ENCODE measurements around the gene SKP1. TPM values are rescaled to one million over a fixed set of nuclear protein-coding genes. Genes with fewer than 3 reads are reported as not detected.

The SKP1 gene
- polyA plus RNA-seq, 1 of the 3 experiments (the other 2 are of a cell fraction), result 407 TPM

DNA sequence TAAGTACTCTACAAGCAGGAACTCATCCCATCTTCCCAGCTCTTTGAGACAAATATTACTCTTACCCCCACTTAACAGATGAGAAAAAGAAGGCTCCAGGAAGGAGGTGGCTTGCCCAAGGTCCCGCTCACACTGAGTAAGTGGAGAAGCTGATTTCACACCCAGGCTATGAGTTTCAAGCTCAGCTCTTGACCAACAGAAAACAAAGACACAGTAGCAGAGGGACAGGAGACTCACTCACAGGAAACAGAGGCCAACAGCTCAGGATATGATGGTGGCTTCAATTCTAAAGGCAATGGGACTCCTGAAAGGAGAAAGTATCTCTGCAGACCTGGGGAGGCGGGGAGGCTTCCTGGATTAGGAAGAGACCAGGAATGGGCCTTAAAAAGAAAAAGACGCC is 69.0 kb downstream of the SKP1 start:
- Histone ChIP-seq H4K20me1 (ENCODE audit: insufficient read depth) (no peaks in the 10 kb centered on the region), H2AFZ (ENCODE audit: low read depth) (no peak overlapping the region), H3K79me2 (ENCODE audit: insufficient read depth) (no peaks in the 10 kb centered on the region), H3K4me3 (ENCODE audit: low read depth in 2 of 2, low read length in 1 of 2) (no peak overlapping the region), H3K27me3 (ENCODE audit: insufficient read depth) (no peaks in the 10 kb centered on the region), H3K27ac (ENCODE audit: low read depth in 2 of 2, low read length in 1 of 2) (peak overlapping the region in 1 of 2 experiments; percentile 100; a peak in 2 of 4 replicates), H3K4me1 (ENCODE audit: control insufficient read depth in 1 of 2, insufficient read depth in 2 of 2, low read depth in 1 of 2, low read length in 1 of 2) (peaks cover 0 to 86% of the 10 kb centered on the region in 2 experiments; a peak in 2 of 4 replicates), H3K4me2 (no peak overlapping the region), H3K9ac (no peak overlapping the region), H3K9me3 (no peaks in the 10 kb centered on the region), H3F3A (replicated peaks; ENCODE audit: insufficient read depth) (peaks cover 3% of the 10 kb centered on the region), H3K9me2 (no peaks in the 10 kb centered on the region), H3K36me3 (replicated peaks in 1 of 2; ENCODE audit: control insufficient read depth in 1 of 2, insufficient read depth in 2 of 2, low read length in 1 of 2) (no peaks in the 10 kb centered on the region)
- DNase-seq, result no peak
- ChIA-PET POLR2A (interaction anchor here (0.5 to 2.0 kb wide), 13 partner anchors 8 to 118 kb away, joined by 3 to 15 read pairs (median 4); partner anchors contain the start of genes PPP2CA and VDAC1), CTCF (interaction anchor here (0.6 to 1.9 kb wide), 10 partner anchors 9 to 70 kb away, joined by 3 to 7 read pairs (median 4); no protein-coding TSS in a partner anchor)
- 87% methylated on average over 3 of the region's 3 CpGs for WGBS (ENCODE audit: low lambda C conversion rate)
- TF ChIP-seq NFIC (IDR thresholded peaks at IDR 0.05; ENCODE audit: borderline replicate concordance), result no peak

- Histone ChIP-seq H3K9ac (no peak overlapping the region), H3K9me3 (no peaks in the 10 kb centered on the region), H2AFZ (ENCODE audit: low read depth) (no peak overlapping the region), H3K9me2 (no peaks in the 10 kb centered on the region), H3K4me1 (ENCODE audit: control insufficient read depth in 1 of 2, insufficient read depth in 2 of 2, low read depth in 1 of 2, low read length in 1 of 2) (peaks cover 0 to 84% of the 10 kb centered on the region in 2 experiments; a peak in 2 of 4 replicates), H3K79me2 (ENCODE audit: insufficient read depth) (no peaks in the 10 kb centered on the region), H3K27ac (ENCODE audit: low read depth in 2 of 2, low read length in 1 of 2) (peak overlapping the region in 1 of 2 experiments; percentile 100; a peak in 2 of 4 replicates), H3F3A (replicated peaks; ENCODE audit: insufficient read depth) (no peaks in the 10 kb centered on the region), H3K27me3 (ENCODE audit: insufficient read depth) (no peaks in the 10 kb centered on the region), H3K4me3 (ENCODE audit: low read depth in 2 of 2, low read length in 1 of 2) (peak overlapping the region in 1 of 2 experiments; percentile 29; a peak in 1 of 4 replicates), H3K4me2 (0 out of 2 replicates have a peak overlapping the region, but pooled peaks have one; percentile 7), H4K20me1 (ENCODE audit: insufficient read depth) (no peaks in the 10 kb centered on the region), H3K36me3 (replicated peaks in 1 of 2; ENCODE audit: control insufficient read depth in 1 of 2, insufficient read depth in 2 of 2, low read length in 1 of 2) (no peaks in the 10 kb centered on the region)
- TF ChIP-seq EP300 (IDR thresholded peaks at IDR 0.05; ENCODE audit: borderline replicate concordance in 1 of 2, low read depth in 1 of 2, low read length in 1 of 2) (peak; percentile 19 to 99; a peak in 3 of 4 replicates), RXRA (IDR thresholded peaks at IDR 0.05; ENCODE audit: borderline replicate concordance, low read depth) (no peak), RAD21 (IDR thresholded peaks at IDR 0.05; ENCODE audit: low read length) (peak; percentile 31; the same call in 1 of the 2 replicates), MXI1 (IDR thresholded peaks at IDR 0.05; ENCODE audit: low read depth, low read length) (peak; percentile 87), RCOR1 (IDR thresholded peaks at IDR 0.05; ENCODE audit: low read length) (peak; percentile 95), PBX3 (IDR thresholded peaks at IDR 0.05) (no peak), GATA2 (CRISPR knock-in tag; IDR thresholded peaks at IDR 0.05) (peak; percentile 100), CHD2 (IDR thresholded peaks at IDR 0.05; ENCODE audit: low read length, partially characterized antibody) (peak; percentile 93), POLR2AphosphoS5 (IDR thresholded peaks at IDR 0.05; ENCODE audit: low read depth, low read length) (peak; percentile 46; the same call in 1 of the 2 replicates), USF2 (IDR thresholded peaks at IDR 0.05; ENCODE audit: borderline replicate concordance, low read depth, low read length) (peak; percentile 36; the same call in 1 of the 2 replicates), TCF12 (IDR thresholded peaks at IDR 0.05) (peak; percentile 70), TAF1 (IDR thresholded peaks at IDR 0.05; ENCODE audit: borderline replicate concordance, low read depth, low read length) (no peak), FOXJ3 (CRISPR knock-in tag; IDR thresholded peaks at IDR 0.05) (peak; percentile 96)
- WGBS (ENCODE audit: low lambda C conversion rate), result 45% methylated on average over 8 of the region's 10 CpGs
- ChIA-PET POLR2A (interaction anchor here (0.5 to 2.0 kb wide), 14 partner anchors 9 to 604 kb away, joined by 3 to 15 read pairs (median 4); partner anchors contain the start of genes PPP2CA and VDAC1), CTCF (interaction anchor here (0.6 to 1.9 kb wide), 11 partner anchors 11 to 69 kb away, joined by 3 to 7 read pairs (median 3); no protein-coding TSS in a partner anchor)
- peak; percentile 93 for DNase-seq
Measured at GRCh38 chr5:134106991-134107701, 69.6 kb downstream of the SKP1 start.
